CD4-positive, alpha-beta T cell treated with Interferon alpha-2 for 1 hour (primary cell): Measurements from ENCODE around the gene TBKBP1.
"Not testable (repeated sequence)": the region's sequence is repeated elsewhere in the genome, so short reads cannot be mapped to it uniquely, and the experiment has no call there.

Experiments used
- DNase-seq, 2 donors: peaks; one replicate each; pipeline ENCODE4 v3.0.0-alpha.2; 2020 to 2022

Gene TBKBP1

GRCh38 chr17:47678196-47678595 lies 15.8 kb upstream of the TBKBP1 start:
- DNase-seq, result no peak

DNA sequence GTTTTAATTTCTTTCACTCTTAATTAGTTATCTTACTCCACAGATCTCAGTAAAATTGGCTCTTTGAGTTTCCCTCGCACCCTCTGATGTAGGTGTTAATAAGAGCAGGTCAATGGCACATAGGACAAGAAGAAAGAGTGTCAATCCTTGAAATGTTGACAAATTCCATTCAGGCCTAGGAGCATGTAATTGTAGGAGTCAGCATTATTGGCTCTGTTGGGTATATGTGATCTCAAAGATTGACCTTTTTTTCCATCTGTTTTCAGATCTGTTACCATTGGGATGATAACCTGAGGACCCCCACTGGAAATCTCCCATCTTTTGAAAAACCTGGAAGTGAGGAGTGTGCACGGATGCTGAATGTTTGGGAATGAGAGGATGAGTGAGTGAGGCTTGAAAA lies 11.8 kb upstream of the TBKBP1 start:
- DNase-seq, result no peak

DNA sequence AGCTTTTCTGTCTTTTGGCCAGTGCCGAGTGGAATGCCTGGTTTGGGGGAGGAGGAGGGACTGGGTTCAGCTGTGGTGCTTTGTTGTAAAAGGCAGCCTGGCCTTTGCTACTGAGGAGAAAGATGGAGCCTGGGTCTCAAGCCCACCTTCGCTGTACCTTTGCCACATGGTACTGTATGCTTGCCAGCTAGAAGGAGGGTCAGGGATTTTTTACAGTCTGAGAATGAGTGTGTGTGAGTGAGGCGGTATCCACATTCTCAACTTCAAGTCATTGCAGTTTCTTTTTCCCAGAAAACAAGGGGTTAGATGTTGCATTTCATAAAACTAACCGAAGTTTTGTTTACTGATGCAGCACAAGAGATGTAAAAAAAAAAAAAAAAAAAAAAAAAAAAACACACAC lies 11.2 kb upstream of the TBKBP1 start:
- DNase-seq, result not testable (repeated sequence)

- DNase-seq, result no peak
Measured at GRCh38 chr17:47684025-47684424, 9.9 kb upstream of the TBKBP1 start.

GRCh38 chr17:47684535-47685193 lies 9.3 kb upstream of the TBKBP1 start:
- no peak for DNase-seq

- no peak for DNase-seq
Measured at GRCh38 chr17:47685556-47686275, 8.2 kb upstream of the TBKBP1 start.

DNA sequence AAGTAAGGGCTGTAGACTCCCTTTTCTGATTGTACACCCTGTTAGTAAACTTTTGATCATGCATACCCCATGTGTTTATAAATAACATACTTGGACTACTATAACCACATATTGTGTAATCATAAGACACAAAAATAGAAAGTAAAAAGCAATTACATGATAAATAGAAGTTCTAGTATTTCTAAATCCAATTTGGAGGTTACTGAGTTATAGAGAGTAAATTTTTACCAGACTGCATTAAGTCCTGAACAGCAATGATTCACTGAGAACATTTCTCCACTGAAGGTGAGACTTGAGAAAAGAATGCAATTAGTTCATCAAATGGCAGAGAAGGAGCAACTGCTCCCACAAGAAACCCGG lies 7.7 kb upstream of the TBKBP1 start:
- DNase-seq, result no peak

DNA sequence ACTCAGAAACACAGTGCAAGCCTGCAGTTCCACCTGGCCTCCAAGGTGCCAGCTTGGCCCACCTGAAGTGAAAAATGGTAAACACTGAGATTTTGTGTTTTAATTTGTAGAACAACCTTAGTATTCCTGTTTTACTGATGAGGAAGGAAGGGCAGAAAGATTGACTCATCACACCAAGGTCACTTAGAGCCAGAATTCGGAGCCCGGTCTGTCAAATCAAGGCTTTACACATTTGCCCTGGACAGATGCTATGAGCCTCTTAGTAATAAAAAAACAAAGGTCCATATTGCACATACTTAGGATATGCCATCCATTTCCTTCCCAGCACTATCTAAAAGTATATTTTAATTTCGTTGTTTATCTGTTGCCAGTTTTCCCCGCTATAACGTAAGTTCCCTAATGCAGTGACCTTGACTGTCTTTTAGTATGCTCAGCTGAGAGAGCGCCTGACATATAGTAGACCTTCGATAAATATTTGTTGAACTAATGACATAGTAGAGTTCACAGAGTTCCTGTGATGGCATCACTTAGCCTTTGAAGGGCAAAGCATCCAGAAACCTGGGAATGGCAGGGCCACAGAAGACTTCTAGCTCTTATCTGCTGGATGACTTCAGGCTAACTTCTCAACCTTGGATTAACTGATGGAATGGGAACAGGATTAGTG lies 7.2 kb upstream of the TBKBP1 start:
- no peak for DNase-seq

DNA sequence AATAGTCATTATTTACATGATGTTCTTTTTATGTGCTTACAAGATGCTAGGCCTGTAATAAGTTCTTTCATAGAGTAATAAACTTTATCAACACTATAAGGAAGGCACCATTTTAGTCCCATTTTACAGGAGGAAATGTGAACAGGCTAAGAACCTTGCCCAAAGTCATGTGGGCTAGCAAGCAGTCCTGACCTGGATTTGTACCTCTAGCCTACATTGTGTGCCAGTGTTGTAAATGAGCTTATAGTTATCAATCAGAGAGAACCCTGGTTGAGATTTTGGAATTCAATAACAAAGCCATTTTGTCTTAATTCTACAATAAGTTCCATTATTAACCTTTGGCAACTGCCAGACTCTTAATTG lies 6.7 kb upstream of the TBKBP1 start:
- no peak for DNase-seq

- no peak for DNase-seq
Measured at GRCh38 chr17:47687748-47688147, 6.2 kb upstream of the TBKBP1 start.

- DNase-seq, result no peak
Measured at GRCh38 chr17:47690121-47690520, 3.8 kb upstream of the TBKBP1 start.

GRCh38 chr17:47692137-47692894 lies 1.6 kb upstream of the TBKBP1 start:
- DNase-seq, result no peak

GRCh38 chr17:47692895-47693730 lies 848 bp upstream of the TBKBP1 start:
- DNase-seq, result no peak

DNA sequence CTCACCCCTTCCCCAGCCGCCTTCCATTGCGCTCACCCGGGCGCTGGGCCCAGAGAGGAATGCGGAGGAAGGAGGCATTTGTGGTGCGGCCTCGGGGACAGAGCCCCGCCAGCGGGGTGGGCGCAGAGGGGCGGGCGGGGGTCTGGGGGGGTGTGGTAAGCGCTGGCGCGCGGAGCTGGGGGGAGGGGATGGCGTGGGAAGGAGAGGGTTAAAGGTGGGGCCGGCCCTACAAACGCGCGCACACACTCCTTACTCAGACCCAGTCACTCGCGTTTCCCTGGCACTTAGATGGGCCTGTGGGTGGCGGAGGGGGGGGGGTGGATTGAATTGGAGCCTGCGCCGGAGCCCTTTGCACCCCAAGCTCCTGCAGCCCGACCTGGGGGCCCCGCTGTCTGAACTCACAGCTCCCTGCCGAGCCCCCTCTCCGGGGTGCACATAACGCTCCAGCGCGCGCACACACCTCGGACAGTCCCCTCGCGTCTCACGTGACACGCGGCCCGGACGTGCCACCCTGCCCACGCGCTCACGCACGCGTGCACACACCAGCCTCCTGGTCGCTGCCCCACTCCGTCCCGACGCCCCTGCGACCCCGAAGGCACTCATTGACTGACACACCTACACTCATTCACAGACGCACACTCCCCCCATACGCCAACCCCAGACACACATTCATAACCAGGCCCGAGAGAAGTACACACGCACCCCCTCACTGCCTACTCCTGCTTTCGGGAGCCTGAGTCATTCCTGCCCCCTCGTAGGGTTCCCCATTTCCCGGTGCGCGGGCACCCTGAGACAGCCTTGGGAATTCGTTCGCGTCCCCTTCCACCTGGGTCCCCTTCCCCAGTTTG lies 844 bp downstream of the TBKBP1 start:
- peak in 1 of 2 donors; percentile 46 for DNase-seq

GRCh38 chr17:47695429-47696376 lies 1.7 kb downstream of the TBKBP1 start:
- no peak for DNase-seq

DNA sequence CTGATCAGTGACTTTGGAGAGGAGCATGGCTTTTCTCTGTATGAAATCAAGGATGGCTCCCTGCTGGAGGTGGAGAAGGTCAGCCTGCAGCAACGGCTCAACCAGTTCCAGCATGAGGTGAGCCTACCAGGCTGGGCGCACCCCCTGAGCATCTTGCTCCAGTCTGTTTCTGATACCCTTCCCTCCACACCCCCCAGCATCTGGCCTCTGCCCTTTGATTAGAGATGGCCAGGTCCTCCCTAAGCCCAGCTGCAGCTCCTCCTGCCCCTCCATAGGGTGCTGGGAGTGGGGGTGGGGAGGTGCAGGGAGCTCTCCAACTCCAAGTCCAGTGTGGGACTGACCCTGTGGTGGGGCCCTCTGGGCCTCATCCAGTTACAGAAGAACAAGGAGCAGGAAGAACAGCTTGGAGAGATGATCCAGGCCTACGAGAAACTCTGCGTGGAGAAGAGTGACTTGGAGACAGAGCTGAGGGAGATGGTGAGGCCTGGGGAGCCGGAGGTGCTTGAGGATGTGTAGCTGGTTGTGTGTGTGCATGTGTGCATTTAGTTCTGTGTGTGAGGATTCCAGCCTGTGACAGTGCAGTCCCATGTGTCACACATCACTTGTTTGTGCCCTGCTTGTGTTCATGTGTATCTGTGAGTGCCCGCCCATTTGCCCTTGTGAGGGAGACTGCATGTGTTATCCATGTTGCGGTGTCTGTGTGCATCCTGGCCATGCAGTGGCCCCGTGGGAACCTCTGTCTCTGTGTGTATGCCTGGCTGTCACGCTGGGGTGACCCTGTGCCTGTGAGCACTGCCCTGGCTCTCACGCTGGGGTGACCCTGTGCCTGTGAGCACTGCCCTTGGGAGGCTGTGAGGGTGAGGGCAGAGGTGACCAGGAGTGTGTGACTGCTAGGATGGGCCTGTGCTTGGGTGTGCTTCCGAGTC lies 3.0 kb downstream of the TBKBP1 start:
- no peak for DNase-seq

- DNase-seq, result no peak
Measured at GRCh38 chr17:47697906-47698711, 4.1 kb downstream of the TBKBP1 start.
